Smooth muscle cell (in vitro differentiated cells): ENCODE data around the gene IRF2BP2. TPM values are rescaled to one million over a fixed set of nuclear protein-coding genes. Genes with fewer than 3 reads are reported as not detected.

Experiments
- DNase-seq: peaks from one replicate; lab custom pipeline; 2025; ENCODE audit not compliant: unreplicated experiment; lab: John Stamatoyannopoulos, UW
- H2AFZ ChIP-seq: fragments of 200-600 bp; sonication (generic); 2 replicates; pipeline ENCODE4 v1.6.0; 2016; ENCODE audit warnings: antibody characterized with exemption, low read depth, mild to moderate bottlenecking
- H3F3A ChIP-seq: fragments of 200-600 bp; sonication (generic); 2 replicates; pipeline ENCODE4 v1.6.0; 2017; ENCODE audit warnings: antibody characterized with exemption, low read depth
- H3K27ac ChIP-seq: fragments of 200-600 bp; sonication (generic); 2 replicates; pipeline ENCODE4 v1.5.1; 2016; ENCODE audit warnings: low read depth, mild to moderate bottlenecking
- H3K27me3 ChIP-seq: fragments of 200-600 bp; sonication (generic); 2 replicates; pipeline ENCODE4 v1.6.1; 2016; ENCODE audit warnings: low read depth, mild to moderate bottlenecking
- H3K36me3 ChIP-seq: fragments of 200-600 bp; sonication (generic); 2 replicates; pipeline ENCODE4 v1.5.1; 2016; ENCODE audit warnings: low read depth
- H3K4me1 ChIP-seq: fragments of 200-600 bp; sonication (generic); 2 replicates; pipeline ENCODE4 v1.5.1; 2016; ENCODE audit warnings: low read depth
- H3K4me2 ChIP-seq: fragments of 200-600 bp; sonication (generic); 2 replicates; pipeline ENCODE4 v1.6.0; 2016; ENCODE audit warnings: mild to moderate bottlenecking
- H3K4me3 ChIP-seq: fragments of 200-600 bp; sonication (generic); 2 replicates; pipeline ENCODE4 v1.5.1; 2016; ENCODE audit warnings: mild to moderate bottlenecking
- H3K79me2 ChIP-seq: fragments of 200-600 bp; sonication (generic); 2 replicates; pipeline ENCODE4 v1.6.0; 2016; ENCODE audit warnings: low read depth, mild to moderate bottlenecking
- H3K9ac ChIP-seq: fragments of 200-600 bp; sonication (generic); 2 replicates; pipeline ENCODE4 v1.6.0; 2016; ENCODE audit warnings: low read depth
- H3K9me3 ChIP-seq: fragments of 200-600 bp; sonication (generic); replicated peaks from 2 replicates; pipeline ENCODE4 v1.5.1; 2016; ENCODE audit warnings: low read depth
- H4K20me1 ChIP-seq: fragments of 200-600 bp; sonication (generic); 2 replicates; pipeline ENCODE4 v1.6.0; 2016; ENCODE audit warnings: low read depth
- CTCF ChIP-seq: fragments of 200-600 bp; sonication (generic); IDR thresholded peaks from 2 replicates; pipeline ENCODE4 v1.5.1; 2017; ENCODE audit warnings: borderline replicate concordance, mild to moderate bottlenecking, antibody characterized with exemption; ENCODE audit not compliant: insufficient read depth, poor library complexity, severe bottlenecking
- WGBS: methylation state at CpG from one replicate; pipeline ENCODE4 v1.1.7; 2016; ENCODE audit warnings: low lambda C conversion rate; 5-methylcytosine and 5-hydroxymethylcytosine counted together
- polyA plus RNA-seq: library from polyadenylated mRNA; unstranded; fragments of >200 nt; fragmentation: Nextera tagmentation; extraction: Ambion mirVana; gene quantifications from 2 replicates; pipeline ENCODE4 v1.2.1, GENCODE V29; 2016
- total RNA-seq: library from RNA; depleted of rRNA; stranded (reverse); fragments of >200 nt; gene quantifications from 2 replicates; pipeline ENCODE4 v1.2.3, GENCODE V29; 2014

The IRF2BP2 gene
- total and polyA plus RNA-seq, 2 experiments from 2014 or later, result 40.3 to 89.5 TPM

- Histone ChIP-seq H3K36me3 (no peaks in the 10 kb centered on the region), H2AFZ (no peak overlapping the region), H3K79me2 (no peaks in the 10 kb centered on the region), H4K20me1 (no peaks in the 10 kb centered on the region), H3K9ac (no peak overlapping the region), H3K27ac (no peak overlapping the region), H3K4me2 (no peak overlapping the region), H3K9me3 (no peaks in the 10 kb centered on the region), H3F3A (peaks cover 4% of the 10 kb centered on the region), H3K27me3 (no peaks in the 10 kb centered on the region), H3K4me1 (no peaks in the 10 kb centered on the region), H3K4me3 (no peak overlapping the region)
- TF ChIP-seq CTCF, result no peak
- no peak for DNase-seq
- WGBS, result 84% methylated on average over 2 of the region's 2 CpGs
Measured at GRCh38 chr1:234578087-234578486, 31.9 kb downstream of the IRF2BP2 start.

- Histone ChIP-seq H3F3A (peaks cover 4% of the 10 kb centered on the region), H3K4me2 (no peak overlapping the region), H2AFZ (no peak overlapping the region), H3K79me2 (no peaks in the 10 kb centered on the region), H3K4me3 (no peak overlapping the region), H4K20me1 (no peaks in the 10 kb centered on the region), H3K36me3 (no peaks in the 10 kb centered on the region), H3K27ac (no peak overlapping the region), H3K4me1 (no peaks in the 10 kb centered on the region), H3K9me3 (no peaks in the 10 kb centered on the region), H3K9ac (no peak overlapping the region), H3K27me3 (no peaks in the 10 kb centered on the region)
- no peak for TF ChIP-seq CTCF
- no peak for DNase-seq
- WGBS, result 53% methylated on average over 2 of the region's 2 CpGs
Measured at GRCh38 chr1:234573711-234574299, 36.2 kb downstream of the IRF2BP2 start.

GRCh38 chr1:234572966-234573365 is 37.0 kb downstream of the IRF2BP2 start:
- Histone ChIP-seq H3K9me3 (no peaks in the 10 kb centered on the region), H3K36me3 (no peaks in the 10 kb centered on the region), H3K79me2 (no peaks in the 10 kb centered on the region), H4K20me1 (no peaks in the 10 kb centered on the region), H3K4me2 (no peak overlapping the region), H3K27ac (no peak overlapping the region), H3K4me3 (no peak overlapping the region), H2AFZ (no peak overlapping the region), H3K4me1 (no peaks in the 10 kb centered on the region), H3K9ac (no peak overlapping the region), H3K27me3 (no peaks in the 10 kb centered on the region), H3F3A (peaks cover 4% of the 10 kb centered on the region)
- no peak for TF ChIP-seq CTCF
- 74% methylated on average over 7 of the region's 7 CpGs for WGBS
- DNase-seq, result no peak

GRCh38 chr1:234571702-234572101 is 38.3 kb downstream of the IRF2BP2 start:
- peaks cover 4% of the 10 kb centered on the region for H3F3A ChIP-seq
- TF ChIP-seq CTCF, result no peak
- no peaks in the 10 kb centered on the region for H3K9me3 ChIP-seq
- H3K27ac ChIP-seq, result no peak overlapping the region
- H3K4me3 ChIP-seq, result no peak overlapping the region
- no peaks in the 10 kb centered on the region for H3K36me3 ChIP-seq
- no peak overlapping the region for H3K4me2 ChIP-seq
- H4K20me1 ChIP-seq, result no peaks in the 10 kb centered on the region
- no peak overlapping the region for H2AFZ ChIP-seq
- WGBS, result 83% methylated on average over 2 of the region's 2 CpGs
- H3K27me3 ChIP-seq, result no peaks in the 10 kb centered on the region
- H3K79me2 ChIP-seq, result no peaks in the 10 kb centered on the region
- H3K9ac ChIP-seq, result no peak overlapping the region
- no peaks in the 10 kb centered on the region for H3K4me1 ChIP-seq
- DNase-seq, result no peak
